CD4-positive, alpha-beta T cell treated with Interleukin-1 beta for 1 hour (primary cell): ENCODE measurements around the gene LDAH.

Source experiments
- DNase-seq, 2 donors: peaks; one replicate each; pipeline ENCODE4 v3.0.0-alpha.2; 2020 to 2022

The LDAH gene

GRCh38 chr2:20666005-20666303 lies 156.9 kb downstream of the LDAH start:
- no peak for DNase-seq

- no peak for DNase-seq
These were observed 157.5 kb downstream of the LDAH start for GRCh38 chr2:20665243-20666004.

GRCh38 chr2:20664431-20665242 lies 158.3 kb downstream of the LDAH start:
- no peak for DNase-seq

DNA sequence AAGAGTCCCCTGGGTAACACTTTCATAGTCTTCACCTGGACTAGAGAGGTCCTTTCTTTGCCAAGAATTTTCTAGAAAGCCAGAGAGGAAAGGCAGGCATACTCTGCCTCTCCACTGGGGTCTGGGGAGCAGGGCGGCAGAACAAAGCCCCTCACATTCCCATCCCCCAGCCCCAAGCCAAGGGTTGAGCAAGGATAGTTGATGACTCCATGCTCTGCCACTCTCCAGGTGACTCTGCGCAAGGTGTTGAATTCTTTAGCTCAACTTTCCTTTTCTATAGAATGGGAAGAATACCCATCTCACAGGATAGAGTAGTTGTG lies 158.9 kb downstream of the LDAH start:
- DNase-seq = no peak

DNA sequence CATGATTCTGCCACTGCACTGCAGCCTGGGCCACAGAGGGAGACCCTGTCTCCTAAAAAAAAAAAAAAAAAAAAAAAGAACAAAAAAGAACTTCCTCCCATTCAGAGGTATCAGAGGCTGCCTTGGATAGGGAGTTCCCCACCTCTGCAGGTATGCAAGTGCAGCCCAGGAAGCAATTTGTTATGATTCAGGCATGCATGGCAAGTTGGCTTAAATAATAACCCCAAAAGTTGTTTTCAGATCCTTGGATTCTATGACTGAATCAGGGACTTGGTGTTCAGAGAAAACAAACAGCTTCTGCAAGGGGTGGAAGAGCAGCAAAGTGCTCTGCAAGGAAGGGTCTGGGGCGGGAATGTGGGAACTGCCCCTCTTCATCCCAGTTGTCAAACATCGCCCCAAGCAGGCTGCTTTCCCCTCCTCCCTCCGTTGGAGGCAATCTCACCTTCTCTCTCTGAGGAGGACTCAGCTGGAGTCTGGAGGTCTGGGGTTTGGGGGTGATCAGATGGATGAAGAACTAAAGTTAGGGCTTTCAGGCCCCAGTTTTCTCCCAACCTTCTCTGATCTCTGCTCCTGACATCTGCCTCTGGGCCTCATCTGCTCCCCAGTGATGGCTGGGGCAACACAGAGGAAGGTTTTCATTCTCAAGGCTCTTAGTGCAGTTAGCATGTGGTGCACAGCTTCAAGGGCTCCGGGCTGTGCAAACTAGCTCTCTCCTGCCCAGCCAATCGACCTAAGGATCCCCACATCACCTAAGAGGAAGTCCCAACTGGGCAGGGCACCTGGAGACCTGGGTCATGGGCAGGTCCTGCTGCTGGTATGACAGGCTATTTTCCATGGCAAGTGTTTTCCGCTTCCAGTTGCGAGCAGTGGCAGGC lies 159.5 kb downstream of the LDAH start:
- no peak for DNase-seq

DNA sequence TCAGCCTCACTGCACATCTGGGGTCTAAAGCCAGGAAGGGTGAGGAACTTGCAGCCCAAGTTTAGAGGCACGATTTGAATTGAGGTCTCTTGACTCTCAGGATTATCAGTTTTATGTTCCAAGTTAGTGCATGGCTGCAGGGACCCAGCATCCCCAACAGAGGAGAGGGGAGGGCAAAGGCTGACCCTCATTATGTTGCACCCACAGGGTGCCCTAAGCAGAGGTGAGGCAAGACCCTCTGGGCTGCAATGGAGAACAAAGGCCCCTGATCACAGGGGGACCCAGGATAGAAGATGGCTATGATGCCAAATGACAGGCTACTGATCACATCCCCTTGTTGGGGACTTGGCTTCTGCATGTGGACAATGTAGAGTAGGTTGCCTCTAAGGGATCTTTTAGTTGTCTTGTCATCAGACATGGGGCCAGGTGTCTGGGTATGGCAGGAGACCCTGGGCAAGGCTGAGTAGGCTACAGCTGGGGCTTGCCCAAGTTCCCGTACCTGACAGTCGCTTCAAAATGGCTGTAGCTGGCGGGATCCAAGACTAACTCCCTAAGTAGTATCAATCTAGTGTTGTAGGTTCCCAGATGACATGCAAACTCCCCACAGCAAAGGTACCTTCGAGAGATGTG lies 160.5 kb downstream of the LDAH start:
- DNase-seq = no peak

DNA sequence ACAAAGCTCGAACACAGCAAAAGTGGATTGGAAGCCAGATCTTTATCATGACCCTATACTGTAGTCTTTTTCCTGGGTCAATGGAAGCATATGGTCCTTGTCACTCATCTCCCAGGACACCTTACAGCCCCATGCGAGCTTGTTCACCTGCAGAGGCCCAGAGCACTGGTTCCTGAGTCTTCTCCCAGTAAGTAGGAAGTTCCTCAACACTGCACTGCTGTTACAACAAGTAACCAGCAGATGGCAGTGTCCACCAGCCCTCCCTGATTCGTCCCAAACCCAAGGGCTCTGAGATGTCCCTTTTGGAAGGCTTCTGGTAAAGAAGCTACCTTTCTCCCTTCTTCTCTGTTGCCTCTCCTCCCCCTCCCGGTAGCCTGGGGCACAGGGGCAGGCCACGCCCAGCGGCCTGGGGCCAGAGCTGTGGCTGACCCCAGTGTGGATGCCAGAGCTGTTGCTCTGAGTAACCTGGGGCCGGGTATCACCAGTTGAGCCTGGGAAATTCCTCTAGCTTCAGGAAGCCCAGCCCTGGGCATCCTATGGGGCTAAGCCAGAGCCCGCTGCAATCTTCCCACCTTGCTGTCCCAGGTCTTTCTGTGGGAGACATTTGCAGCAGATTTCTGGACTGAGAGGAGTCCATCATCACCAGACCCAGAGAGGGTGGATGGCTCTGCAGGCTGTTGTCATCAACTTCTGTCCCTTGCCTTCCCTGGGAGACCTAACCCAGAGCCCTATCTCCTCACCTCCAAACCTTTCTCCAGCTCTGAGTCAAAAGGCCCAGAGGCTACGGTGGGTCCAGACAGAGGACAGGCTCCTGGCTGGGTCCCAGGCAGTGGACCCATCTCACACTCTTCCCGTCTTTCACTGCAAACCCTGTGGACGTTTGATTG lies 161.2 kb downstream of the LDAH start:
- DNase-seq = peak; percentile 72 to 75

- DNase-seq = no peak
These were observed 162.1 kb downstream of the LDAH start for GRCh38 chr2:20660506-20661420.

- no peak for DNase-seq
These were observed 165.2 kb downstream of the LDAH start for GRCh38 chr2:20657522-20658235.

DNA sequence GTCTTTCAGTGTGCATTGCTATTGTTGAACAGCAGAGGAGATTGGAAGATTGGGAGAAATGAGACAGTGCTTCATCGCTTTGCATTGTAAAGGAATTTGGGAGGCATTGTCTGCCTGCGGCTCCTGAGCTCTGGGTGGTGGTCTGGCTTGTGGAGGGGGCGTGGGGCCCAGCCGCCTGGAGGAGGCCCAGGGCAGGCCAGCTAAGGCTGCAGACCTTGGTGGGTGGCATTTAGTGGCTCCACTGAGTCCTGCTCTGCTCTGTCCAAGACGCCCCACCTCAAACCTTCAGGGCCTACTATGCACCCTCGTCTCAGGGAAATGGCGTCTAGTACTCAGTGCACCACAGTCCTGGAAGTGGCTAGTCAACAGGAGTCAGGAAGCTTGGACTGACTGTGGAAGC lies 166.3 kb downstream of the LDAH start:
- DNase-seq = no peak

DNA sequence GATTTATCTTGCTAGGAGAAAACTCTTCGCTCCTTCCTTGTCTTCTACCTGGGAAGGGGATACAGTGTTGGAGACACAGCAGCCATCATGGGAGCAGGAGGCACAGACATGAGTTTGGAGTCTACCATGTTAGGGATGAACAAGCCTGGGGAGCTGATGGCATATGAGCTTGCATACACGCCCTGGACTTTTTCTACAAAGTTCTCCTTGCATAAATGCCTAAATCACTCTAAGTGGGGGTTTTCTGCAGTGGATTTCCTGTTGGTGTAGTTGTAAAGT lies 168.4 kb downstream of the LDAH start:
- DNase-seq = no peak

GRCh38 chr2:20653695-20654534 lies 169.0 kb downstream of the LDAH start:
- no peak for DNase-seq

- DNase-seq = no peak
These were observed 170.0 kb downstream of the LDAH start for GRCh38 chr2:20652673-20653575.

GRCh38 chr2:20652141-20652540 lies 170.8 kb downstream of the LDAH start:
- DNase-seq = no peak

DNA sequence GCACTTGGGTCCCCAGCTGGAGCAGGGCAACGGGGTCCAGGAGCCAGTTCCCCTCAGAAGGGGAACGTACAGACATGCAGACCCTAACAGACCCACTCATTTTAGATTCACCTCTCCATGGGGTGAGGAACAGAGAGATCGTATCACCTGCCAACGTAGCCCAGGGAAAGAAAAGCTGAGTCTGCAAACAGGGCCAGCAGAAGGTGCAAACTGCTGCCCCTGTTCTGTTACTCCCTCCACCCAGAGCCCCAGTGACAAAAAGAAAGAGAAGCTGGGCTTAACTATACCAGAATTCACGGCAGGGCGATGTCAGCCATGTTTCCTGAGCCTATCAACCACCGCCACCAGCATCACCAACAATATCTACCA lies 171.2 kb downstream of the LDAH start:
- no peak for DNase-seq

- peak; percentile 92 for DNase-seq
These were observed 171.8 kb downstream of the LDAH start, which contains the start of gene HS1BP3 for GRCh38 chr2:20650877-20651730. Gene HS1BP3, minus strand, starts transcription at chr2:20651098. Its CDS starts 35 bp downstream, at chr2:20651063.

DNA sequence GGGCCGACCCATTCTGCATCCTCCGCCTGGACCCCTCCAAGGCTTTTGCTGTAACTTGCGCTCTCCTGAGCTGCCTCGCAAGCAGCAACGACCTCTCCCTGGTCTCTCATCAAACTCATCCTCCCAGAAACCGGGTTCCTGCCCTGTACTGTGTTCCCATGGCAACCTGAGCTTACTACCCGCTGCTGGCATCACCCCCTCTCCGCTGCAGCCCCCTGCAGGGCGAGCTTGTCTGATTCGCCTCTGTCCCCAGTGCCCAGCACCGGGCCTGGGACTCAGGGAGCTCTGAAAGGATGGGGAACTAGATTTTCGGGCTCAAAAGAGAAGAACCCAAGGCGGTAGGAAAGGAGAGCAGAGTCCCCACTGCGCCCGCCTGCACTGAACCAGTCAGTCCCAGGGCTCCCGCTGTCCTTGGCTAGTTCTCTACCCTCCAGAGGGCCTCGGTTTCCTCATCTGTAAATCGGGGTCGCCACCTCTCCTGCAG lies 172.5 kb downstream of the LDAH start:
- DNase-seq = peak; percentile 46 to 50
